HL-60 (cell line): Measurements from ENCODE around the gene SLA2.

Source experiments
- POLR2AphosphoS5 ChIP-seq: IDR thresholded peaks from 2 replicates; pipeline ENCODE4 v1.6.1; 2012; ENCODE audit warnings: low read depth
- REST ChIP-seq: IDR thresholded peaks from 2 replicates; pipeline ENCODE4 v1.6.1; 2012; ENCODE audit warnings: low read depth; ENCODE audit not compliant: insufficient replicate concordance
- TF ChIP-seq, protein P1 (sequence below): IDR thresholded peaks from one replicate; pipeline ENCODE4 v1.5.1; 2011; ENCODE audit warnings: low read length, control low read depth, inconsistent platforms; ENCODE audit not compliant: insufficient read depth

- TF ChIP-seq, protein P1, sequence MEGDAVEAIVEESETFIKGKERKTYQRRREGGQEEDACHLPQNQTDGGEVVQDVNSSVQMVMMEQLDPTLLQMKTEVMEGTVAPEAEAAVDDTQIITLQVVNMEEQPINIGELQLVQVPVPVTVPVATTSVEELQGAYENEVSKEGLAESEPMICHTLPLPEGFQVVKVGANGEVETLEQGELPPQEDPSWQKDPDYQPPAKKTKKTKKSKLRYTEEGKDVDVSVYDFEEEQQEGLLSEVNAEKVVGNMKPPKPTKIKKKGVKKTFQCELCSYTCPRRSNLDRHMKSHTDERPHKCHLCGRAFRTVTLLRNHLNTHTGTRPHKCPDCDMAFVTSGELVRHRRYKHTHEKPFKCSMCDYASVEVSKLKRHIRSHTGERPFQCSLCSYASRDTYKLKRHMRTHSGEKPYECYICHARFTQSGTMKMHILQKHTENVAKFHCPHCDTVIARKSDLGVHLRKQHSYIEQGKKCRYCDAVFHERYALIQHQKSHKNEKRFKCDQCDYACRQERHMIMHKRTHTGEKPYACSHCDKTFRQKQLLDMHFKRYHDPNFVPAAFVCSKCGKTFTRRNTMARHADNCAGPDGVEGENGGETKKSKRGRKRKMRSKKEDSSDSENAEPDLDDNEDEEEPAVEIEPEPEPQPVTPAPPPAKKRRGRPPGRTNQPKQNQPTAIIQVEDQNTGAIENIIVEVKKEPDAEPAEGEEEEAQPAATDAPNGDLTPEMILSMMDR = no peak
- TF ChIP-seq POLR2AphosphoS5 (no peak), REST (no peak)
Measured at GRCh38 chr20:36670665-36671357, 24.8 kb upstream of the SLA2 start.
